ENCODE data around the gene CDK19.

Gene CDK19

DNA sequence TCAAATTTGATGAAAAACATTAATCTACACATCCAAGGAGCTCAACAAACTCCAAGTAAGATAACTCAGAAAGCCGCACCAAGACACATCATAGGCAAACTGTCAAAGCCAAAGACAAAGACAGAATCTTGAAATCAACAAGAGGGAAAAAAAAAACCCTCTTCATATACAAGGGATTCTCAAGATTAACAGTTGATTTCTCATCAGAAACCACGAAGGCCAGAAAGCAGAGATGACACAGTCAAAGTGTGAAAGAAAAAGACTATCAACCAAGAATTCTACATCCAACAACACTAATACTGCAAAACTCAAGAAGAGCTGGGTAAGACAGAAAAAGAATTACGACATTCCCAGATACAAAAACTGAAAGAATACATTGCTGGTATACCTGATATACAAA lies 73.8 kb downstream of the CDK19 start:
- Histone ChIP-seq H3K4me3 (ENCODE audit: low read length in 2 of 2) (no peak overlapping the region), H3K36me3 (replicated peaks in 1 of 2; ENCODE audit: control insufficient read depth in 2 of 2, insufficient read depth in 2 of 2, low read length in 2 of 2) (peaks cover 3 to 48% of the 10 kb centered on the region in 2 donors)
- no CpG with 5 or more reads among the region's 3 CpGs for WGBS, 2 donors (ENCODE audit: extremely low coverage in 2 of 2, insufficient read length in 2 of 2, insufficient replicate concordance in 1 of 2)

DNA sequence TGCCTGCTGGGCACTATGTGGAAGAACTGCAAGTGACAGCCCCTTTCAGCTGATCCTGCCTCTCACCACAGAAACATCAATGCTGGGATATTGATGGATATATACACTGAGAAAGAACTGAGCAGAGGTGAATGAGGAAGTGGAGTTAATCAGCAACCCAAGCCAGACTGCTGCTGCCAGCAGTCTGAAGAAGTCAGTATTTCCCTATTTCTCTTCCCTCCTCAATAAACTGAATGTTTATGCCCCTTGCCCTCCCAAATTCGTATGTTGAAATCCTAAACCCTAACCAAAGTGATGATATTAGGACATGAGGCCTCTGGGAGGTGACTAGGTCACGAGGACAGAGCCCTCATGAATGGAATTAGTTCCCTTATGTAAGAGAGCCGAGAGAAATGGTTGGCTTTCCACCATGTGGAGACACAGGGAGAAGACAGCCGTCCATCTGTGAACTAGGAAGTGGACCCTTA lies 76.3 kb downstream of the CDK19 start:
- no peak for DNase-seq (ENCODE audit: low spot score)
- Histone ChIP-seq H4K8ac (ENCODE audit: low read depth, low read length) (no peak overlapping the region), H3K23ac (ENCODE audit: low read depth, low read length, poor library complexity) (no peak overlapping the region), H3K14ac (ENCODE audit: low read length) (no peak overlapping the region), H3K27ac (replicated peaks; ENCODE audit: low read length) (no peak overlapping the region), H3K4me1 (ENCODE audit: control insufficient read depth in 2 of 2, insufficient read depth in 1 of 2, low read depth in 1 of 2, low read length in 2 of 2) (no peaks in the 10 kb centered on the region), H2BK120ac (ENCODE audit: low read depth, low read length) (no peak overlapping the region), H3K4me2 (ENCODE audit: insufficient read depth, low read length, poor library complexity, severe bottlenecking) (no peak overlapping the region), H3K9ac (ENCODE audit: low read depth, low read length, poor library complexity) (no peak overlapping the region), H3K79me1 (ENCODE audit: low read depth, low read length) (no peaks in the 10 kb centered on the region), H3K4me3 (ENCODE audit: low read length in 2 of 2) (no peak overlapping the region), H3K27me3 (ENCODE audit: control insufficient read depth in 3 of 3, insufficient read depth in 3 of 3, low read depth in 1 of 3, low read length in 3 of 3) (no peaks in the 10 kb centered on the region), H3K36me3 (replicated peaks in 1 of 2; ENCODE audit: control insufficient read depth in 2 of 2, insufficient read depth in 2 of 2, low read length in 2 of 2) (peaks cover 2 to 38% of the 10 kb centered on the region in 2 donors), H2AK5ac (ENCODE audit: low read depth, low read length) (no peak overlapping the region), H4K91ac (ENCODE audit: low read depth, low read length, poor library complexity) (no peak overlapping the region), H3K4ac (ENCODE audit: low read length) (no peak overlapping the region), H3K18ac (ENCODE audit: low read length) (no peak overlapping the region), H3K9me3 (replicated peaks in 1 of 2; ENCODE audit: control insufficient read depth in 2 of 2, insufficient read depth in 1 of 2, low read depth in 1 of 2, low read length in 2 of 2) (peaks cover 0 to 21% of the 10 kb centered on the region in 2 donors), H2AFZ (ENCODE audit: low read length) (no peak overlapping the region), H2BK15ac (ENCODE audit: low read length) (no peak overlapping the region), H2BK12ac (ENCODE audit: low read length) (no peak overlapping the region), H2BK5ac (ENCODE audit: low read length) (no peak overlapping the region)
- WGBS, 2 donors (ENCODE audit: extremely low coverage in 2 of 2, insufficient read length in 2 of 2, insufficient replicate concordance in 1 of 2) = no CpG with 5 or more reads among the region's 4 CpGs

More for the DNA sequence above, 73.8 kb downstream of the CDK19 start:
- no peak overlapping the region for H3K4ac ChIP-seq (ENCODE audit: low read length)
- H3K9me3 ChIP-seq (replicated peaks in 1 of 2; ENCODE audit: control insufficient read depth in 2 of 2, insufficient read depth in 1 of 2, low read depth in 1 of 2, low read length in 2 of 2) = peaks cover 3 to 23% of the 10 kb centered on the region in 2 donors
- H3K18ac ChIP-seq (ENCODE audit: low read length) = no peak overlapping the region
- H2AK5ac ChIP-seq (ENCODE audit: low read depth, low read length) = no peak overlapping the region
- no peak for DNase-seq (ENCODE audit: low spot score)
- no peak overlapping the region for H4K91ac ChIP-seq (ENCODE audit: low read depth, low read length, poor library complexity)
- no peak overlapping the region for H3K27ac ChIP-seq (replicated peaks; ENCODE audit: low read length)
- H3K27me3 ChIP-seq (ENCODE audit: control insufficient read depth in 3 of 3, insufficient read depth in 3 of 3, low read depth in 1 of 3, low read length in 3 of 3) = no peaks in the 10 kb centered on the region
- no peak overlapping the region for H3K14ac ChIP-seq (ENCODE audit: low read length)
- no peaks in the 10 kb centered on the region for H3K4me1 ChIP-seq (ENCODE audit: control insufficient read depth in 2 of 2, insufficient read depth in 1 of 2, low read depth in 1 of 2, low read length in 2 of 2)
- H2BK12ac ChIP-seq (ENCODE audit: low read length) = no peak overlapping the region
- H3K23ac ChIP-seq (ENCODE audit: low read depth, low read length, poor library complexity) = no peak overlapping the region
- H3K9ac ChIP-seq (ENCODE audit: low read depth, low read length, poor library complexity) = no peak overlapping the region
- no peak overlapping the region for H2AFZ ChIP-seq (ENCODE audit: low read length)
- no peak overlapping the region for H2BK15ac ChIP-seq (ENCODE audit: low read length)
- H3K79me1 ChIP-seq (ENCODE audit: low read depth, low read length) = no peaks in the 10 kb centered on the region
- no peak overlapping the region for H2BK120ac ChIP-seq (ENCODE audit: low read depth, low read length)
- no peak overlapping the region for H2BK5ac ChIP-seq (ENCODE audit: low read length)
- no peak overlapping the region for H4K8ac ChIP-seq (ENCODE audit: low read depth, low read length)
- no peak overlapping the region for H3K4me2 ChIP-seq (ENCODE audit: insufficient read depth, low read length, poor library complexity, severe bottlenecking)

DNA sequence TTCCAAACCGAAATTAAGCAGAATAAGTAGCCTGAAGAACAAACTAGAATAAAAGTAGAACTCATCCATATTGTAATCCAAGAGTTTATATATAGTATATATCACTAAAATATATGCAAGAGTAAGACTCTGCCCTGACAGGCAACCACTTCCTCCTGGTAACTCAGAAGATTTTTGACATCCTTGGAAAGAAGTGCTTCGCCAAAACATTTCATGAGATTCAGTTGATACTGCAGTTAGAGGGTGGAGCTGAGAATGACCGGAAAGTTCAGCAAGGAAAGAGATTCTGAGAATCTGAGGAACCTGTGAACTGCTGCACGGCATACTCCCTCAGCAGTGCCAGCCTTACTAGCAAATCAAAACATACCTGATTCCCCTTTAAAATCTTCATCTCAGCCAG lies 79.6 kb downstream of the CDK19 start:
- no CpG with 5 or more reads among the region's 4 CpGs for WGBS, 2 donors (ENCODE audit: extremely low coverage in 2 of 2, insufficient read length in 2 of 2, insufficient replicate concordance in 1 of 2)
- H3K9ac ChIP-seq (ENCODE audit: low read depth, low read length, poor library complexity) = no peak overlapping the region
- H4K8ac ChIP-seq (ENCODE audit: low read depth, low read length) = no peak overlapping the region
- H3K27me3 ChIP-seq (ENCODE audit: control insufficient read depth in 3 of 3, insufficient read depth in 3 of 3, low read depth in 1 of 3, low read length in 3 of 3) = no peaks in the 10 kb centered on the region
- no peak overlapping the region for H3K27ac ChIP-seq (replicated peaks; ENCODE audit: low read length)
- no peaks in the 10 kb centered on the region for H3K4me1 ChIP-seq (ENCODE audit: control insufficient read depth in 2 of 2, insufficient read depth in 1 of 2, low read depth in 1 of 2, low read length in 2 of 2)
- H2BK120ac ChIP-seq (ENCODE audit: low read depth, low read length) = no peak overlapping the region
- H2AFZ ChIP-seq (ENCODE audit: low read length) = no peak overlapping the region
- no peak overlapping the region for H3K4ac ChIP-seq (ENCODE audit: low read length)
- H4K91ac ChIP-seq (ENCODE audit: low read depth, low read length, poor library complexity) = no peak overlapping the region
- no peak overlapping the region for H2BK12ac ChIP-seq (ENCODE audit: low read length)
- peaks cover 0 to 4% of the 10 kb centered on the region in 2 donors for H3K9me3 ChIP-seq (replicated peaks in 1 of 2; ENCODE audit: control insufficient read depth in 2 of 2, insufficient read depth in 1 of 2, low read depth in 1 of 2, low read length in 2 of 2)
- H3K23ac ChIP-seq (ENCODE audit: low read depth, low read length, poor library complexity) = no peak overlapping the region
- no peaks in the 10 kb centered on the region for H3K79me1 ChIP-seq (ENCODE audit: low read depth, low read length)
- H3K4me3 ChIP-seq (ENCODE audit: low read length in 2 of 2) = no peak overlapping the region
- H2AK5ac ChIP-seq (ENCODE audit: low read depth, low read length) = no peak overlapping the region
- H3K4me2 ChIP-seq (ENCODE audit: insufficient read depth, low read length, poor library complexity, severe bottlenecking) = no peak overlapping the region
- no peak for DNase-seq (ENCODE audit: low spot score)
- H3K18ac ChIP-seq (ENCODE audit: low read length) = no peak overlapping the region
- no peak overlapping the region for H3K14ac ChIP-seq (ENCODE audit: low read length)
- peaks cover 2 to 20% of the 10 kb centered on the region in 2 donors for H3K36me3 ChIP-seq (replicated peaks in 1 of 2; ENCODE audit: control insufficient read depth in 2 of 2, insufficient read depth in 2 of 2, low read length in 2 of 2)
- H2BK15ac ChIP-seq (ENCODE audit: low read length) = no peak overlapping the region
- no peak overlapping the region for H2BK5ac ChIP-seq (ENCODE audit: low read length)

DNA sequence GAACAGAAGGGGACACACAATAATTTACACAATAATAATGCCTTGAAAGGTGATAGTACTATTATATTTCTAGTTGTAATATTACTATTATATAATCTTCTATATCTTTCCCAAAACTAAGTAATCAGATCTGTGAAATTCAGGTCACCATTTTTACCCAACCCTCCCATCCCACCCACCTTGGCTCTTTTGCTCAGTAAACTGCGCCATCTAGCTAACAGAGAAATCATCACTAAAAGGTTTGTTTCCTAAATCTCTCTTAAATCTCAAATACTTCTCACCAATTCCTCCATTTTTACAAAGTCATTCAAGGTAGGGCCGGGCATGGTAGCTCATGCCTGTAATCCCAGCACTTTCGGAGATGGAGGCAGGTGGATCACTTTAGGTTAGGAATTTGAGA lies 83.4 kb downstream of the CDK19 start:
- Histone ChIP-seq H2BK15ac (ENCODE audit: low read length) (no peak overlapping the region), H3K14ac (ENCODE audit: low read length) (no peak overlapping the region), H3K9me3 (replicated peaks in 1 of 2; ENCODE audit: control insufficient read depth in 2 of 2, insufficient read depth in 1 of 2, low read depth in 1 of 2, low read length in 2 of 2) (peaks cover 0 to 4% of the 10 kb centered on the region in 2 donors), H2BK120ac (ENCODE audit: low read depth, low read length) (no peak overlapping the region), H3K36me3 (replicated peaks in 1 of 2; ENCODE audit: control insufficient read depth in 2 of 2, insufficient read depth in 2 of 2, low read length in 2 of 2) (peaks cover 2 to 13% of the 10 kb centered on the region in 2 donors), H2AFZ (ENCODE audit: low read length) (no peak overlapping the region), H3K4me3 (ENCODE audit: low read length in 2 of 2) (no peak overlapping the region), H3K27me3 (ENCODE audit: control insufficient read depth in 3 of 3, insufficient read depth in 3 of 3, low read depth in 1 of 3, low read length in 3 of 3) (no peaks in the 10 kb centered on the region), H3K4ac (ENCODE audit: low read length) (no peak overlapping the region), H3K9ac (ENCODE audit: low read depth, low read length, poor library complexity) (no peak overlapping the region), H3K18ac (ENCODE audit: low read length) (no peak overlapping the region), H3K23ac (ENCODE audit: low read depth, low read length, poor library complexity) (no peak overlapping the region), H3K4me1 (ENCODE audit: control insufficient read depth in 2 of 2, insufficient read depth in 1 of 2, low read depth in 1 of 2, low read length in 2 of 2) (no peaks in the 10 kb centered on the region), H3K27ac (replicated peaks; ENCODE audit: low read length) (no peak overlapping the region), H3K79me1 (ENCODE audit: low read depth, low read length) (no peaks in the 10 kb centered on the region), H2BK5ac (ENCODE audit: low read length) (no peak overlapping the region), H2AK5ac (ENCODE audit: low read depth, low read length) (no peak overlapping the region), H4K8ac (ENCODE audit: low read depth, low read length) (no peak overlapping the region), H4K91ac (ENCODE audit: low read depth, low read length, poor library complexity) (no peak overlapping the region), H3K4me2 (ENCODE audit: insufficient read depth, low read length, poor library complexity, severe bottlenecking) (no peak overlapping the region), H2BK12ac (ENCODE audit: low read length) (no peak overlapping the region)
- WGBS, 2 donors (ENCODE audit: extremely low coverage in 2 of 2, insufficient read length in 2 of 2, insufficient replicate concordance in 1 of 2) = no CpG with 5 or more reads among the region's 3 CpGs
- no peak for DNase-seq (ENCODE audit: low spot score)

Data from neuronal stem cell (in vitro differentiated cells).